K562 (cell line): Measurements from ENCODE around the gene RABL6. TPM values are rescaled to one million over a fixed set of nuclear protein-coding genes. Genes with fewer than 3 reads are reported as not detected.

Source experiments
- ATF3 ChIP-seq, 2 experiments: fragments of 450-650 bp in 1 of 2; sonication (generic) in 1 of 2; formaldehyde crosslinking in 1 of 2; IDR thresholded peaks in 1 of 2; conservative IDR thresholded peaks in 1 of 2; 2 replicates each; pipeline versions ENCODE4 v1.6.1 to v1.8.1; 2016 to 2023; ENCODE audit warnings: mild to moderate bottlenecking in 2 of 2, moderate library complexity in 2 of 2, inconsistent platforms in 1 of 2, missing genetic modification reagents in 1 of 2
- CXXC5 ChIP-seq: fragments of 250-450 bp; sonication (Bioruptor Pico); IDR thresholded peaks from 2 replicates; pipeline ENCODE4 v1.8.0; 2022; ENCODE audit warnings: inconsistent platforms, mild to moderate bottlenecking, moderate library complexity
- E2F3 ChIP-seq: fragments of 250-450 bp; sonication (Bioruptor Pico); IDR thresholded peaks from 2 replicates; pipeline ENCODE4 v1.4.0; 2020; ENCODE audit warnings: mild to moderate bottlenecking
- ELF4 ChIP-seq: fragments of 450-650 bp; formaldehyde crosslinking; IDR thresholded peaks from 2 replicates; pipeline ENCODE4 v1.4.0; 2022; ENCODE audit warnings: missing genetic modification characterization
- EP400 ChIP-seq: fragments of 450-650 bp; IDR thresholded peaks from 2 replicates; pipeline ENCODE4 v1.6.1; 2017; ENCODE audit warnings: antibody characterized with exemption, mild to moderate bottlenecking, moderate library complexity
- ERF ChIP-seq: fragments of 450-650 bp; formaldehyde crosslinking; IDR thresholded peaks from 2 replicates; pipeline ENCODE4 v1.4.0; 2020; ENCODE audit warnings: mild to moderate bottlenecking, mixed read lengths
- FOXA1 ChIP-seq: fragments of 450-650 bp; IDR thresholded peaks from 2 replicates; pipeline ENCODE4 v1.6.1; 2016; ENCODE audit warnings: mild to moderate bottlenecking, borderline replicate concordance
- HCFC1 ChIP-seq: IDR thresholded peaks from 2 replicates; pipeline ENCODE4 v1.6.1; 2012; ENCODE audit warnings: low read depth, low read length, improper control_type of control experiment
- MAFK ChIP-seq: IDR thresholded peaks from 2 replicates; pipeline ENCODE4 v1.6.1; 2011; ENCODE audit warnings: low read length, improper control_type of control experiment
- NCOA4 ChIP-seq: fragments of 450-650 bp; IDR thresholded peaks from 2 replicates; pipeline ENCODE4 v1.6.1; 2018; ENCODE audit warnings: mild to moderate bottlenecking; ENCODE audit not compliant: partially characterized antibody
- NRF1 ChIP-seq, 2 experiments: fragments of 450-650 bp; IDR thresholded peaks in 1 of 2; conservative IDR thresholded peaks in 1 of 2; 2 replicates each; pipeline ENCODE4 v1.6.1; 2014; ENCODE audit warnings: mild to moderate bottlenecking in 2 of 2
- POLR2B ChIP-seq: fragments of 450-650 bp; IDR thresholded peaks from 2 replicates; pipeline ENCODE4 v1.6.1; 2018; ENCODE audit warnings: low read depth; ENCODE audit not compliant: partially characterized antibody
- REST ChIP-seq, 2 experiments: fragments of 450-650 bp; formaldehyde crosslinking in 1 of 2; IDR thresholded peaks; 2 replicates each; pipeline versions ENCODE4 v1.4.0 to v1.6.1; 2014 to 2020; ENCODE audit warnings: mild to moderate bottlenecking in 2 of 2, borderline replicate concordance in 1 of 2, low read depth in 1 of 2
- SAP30 ChIP-seq: fragments of 200-600 bp; sonication (generic); IDR thresholded peaks from 2 replicates; pipeline ENCODE4 v1.6.1; 2012; ENCODE audit warnings: borderline replicate concordance, low read depth, mild to moderate bottlenecking, moderate library complexity, low read length, control low read depth, inconsistent platforms; ENCODE audit not compliant: insufficient read depth, poor library complexity, severe bottlenecking
- TCF3 ChIP-seq: sonication (generic); formaldehyde crosslinking; IDR thresholded peaks from 2 replicates; pipeline ENCODE4 v1.4.0; 2020; ENCODE audit warnings: mild to moderate bottlenecking, missing genetic modification reagents
- ZC3H4 ChIP-seq: sonication (generic); formaldehyde crosslinking; IDR thresholded peaks from 2 replicates; pipeline ENCODE4 v1.9.0; 2021; ENCODE audit warnings: missing genetic modification reagents, borderline replicate concordance
- ZNF311 ChIP-seq: fragments of 250-450 bp; sonication (Bioruptor Pico); IDR thresholded peaks from 2 replicates; pipeline ENCODE4 v1.4.0; 2020; ENCODE audit warnings: mild to moderate bottlenecking, moderate library complexity
- ZNF324 ChIP-seq: fragments of 250-450 bp; sonication (Bioruptor Pico); IDR thresholded peaks from 2 replicates; pipeline ENCODE4 v1.4.0; 2020; ENCODE audit warnings: mild to moderate bottlenecking
- polyA plus RNA-seq, 8 experiments: library from polyadenylated mRNA; depleted of rRNA in 4 of 8; stranded (reverse) in 5 of 8; unstranded in 3 of 8; fragments of >200 nt; fragmentation: Nextera tagmentation in 2 of 8; fragmentation: Illumina TruSeq in 1 of 8; extraction: Ambion mirVana in 2 of 8; extraction: Trizol in 1 of 8; gene quantifications; 2 replicates each; pipeline versions ENCODE4 v1.2.1 to v1.2.3, GENCODE V29; 2011 to 2014; ENCODE audit warnings: inconsistent platforms in 1 of 8, missing spikeins in 1 of 8
- total RNA-seq, 7 experiments: library from RNA; depleted of rRNA in 6 of 7; stranded (reverse); fragments of >200 nt in 6 of 7; fragmentation: Illumina TruSeq in 2 of 7; extraction: Trizol in 2 of 7; gene quantifications; 2 replicates each; pipeline versions ENCODE4 v1.2.1 to v1.2.3, GENCODE V29; 2011 to 2021; ENCODE audit warnings: low replicate concordance in 1 of 7

RABL6 gene
- total and polyA plus RNA-seq, 9 of the 15 experiments (the other 6 are each of a cell fraction or from before 2014, with no cell fraction given) = 5.6 to 181 (median 84.5) TPM

- peak; percentile 100 for TF ChIP-seq EP400
- no peak for TF ChIP-seq ZC3H4 (CRISPR knock-in tag)
- peak; percentile 99 for TF ChIP-seq ATF3 (IDR thresholded peaks at IDR 0.05)
- TF ChIP-seq ATF3 (CRISPR knock-in tag; conservative IDR thresholded peaks at IDR 0.05) = peak; percentile 71; the same call in 1 of the 2 replicates
- TF ChIP-seq ERF (CRISPR knock-in tag) = peak; percentile 84
- peak; percentile 96 for TF ChIP-seq POLR2B
- no peak for TF ChIP-seq TCF3 (CRISPR knock-in tag)
- TF ChIP-seq E2F3 = 0 out of 2 replicates have a peak, but pooled peaks have one; percentile 18
- no peak for TF ChIP-seq NCOA4
- peak; percentile 92 for TF ChIP-seq CXXC5 (CRISPR knock-in tag)
- TF ChIP-seq FOXA1 = no peak
- 0 out of 2 replicates have a peak, but pooled peaks have one; percentile 15 for TF ChIP-seq ZNF324 (CRISPR knock-in tag)
- peak in 1 of 2 experiments; percentile 58; a peak in 2 of 4 replicates for TF ChIP-seq NRF1 (conservative IDR thresholded peaks at IDR 0.05 in 1 of 2, IDR thresholded peaks at IDR 0.05 in 1 of 2)
- TF ChIP-seq HCFC1 = peak; percentile 63
- TF ChIP-seq ZNF311 = no peak
- no peak; the same call in 1 of the 2 replicates for TF ChIP-seq REST (IDR thresholded peaks at IDR 0.05; ENCODE audit: borderline replicate concordance)
- 0 out of 2 replicates have a peak, but pooled peaks have one; percentile 18 for TF ChIP-seq REST (CRISPR knock-in tag; IDR thresholded peaks at IDR 0.05; ENCODE audit: low read depth)
- peak; percentile 79 for TF ChIP-seq ELF4 (CRISPR knock-in tag)
- TF ChIP-seq SAP30 = peak; percentile 66
- TF ChIP-seq MAFK = no peak
Measured at GRCh38 chr9:136849038-136849959, 41.6 kb downstream of the RABL6 start, which contains the start of gene PHPT1 (continued).
